NCI-H2029 (cell line): ENCODE results near the gene ZNF808.
"Not testable (repeated sequence)": the region's sequence is repeated elsewhere in the genome, so short reads cannot be mapped to it uniquely, and the experiment has no call there.

ENCODE experiments used
- DNase-seq: peaks from one replicate; lab custom pipeline; 2025; lab: John Stamatoyannopoulos, UW

ZNF808 gene

GRCh38 chr19:52536448-52536800 is 9.0 kb downstream of the ZNF808 start:
- DNase-seq, result no peak

- DNase-seq, result not testable (repeated sequence)
These were observed 11.3 kb downstream of the ZNF808 start for GRCh38 chr19:52538815-52539214.

- DNase-seq, result not testable (repeated sequence)
These were observed 13.7 kb downstream of the ZNF808 start for GRCh38 chr19:52541176-52541575.

- no peak for DNase-seq
These were observed 14.1 kb downstream of the ZNF808 start for GRCh38 chr19:52541608-52542007.

- DNase-seq, result not testable (repeated sequence)
These were observed 15.1 kb downstream of the ZNF808 start for GRCh38 chr19:52542541-52542940.

GRCh38 chr19:52542984-52543664 is 15.7 kb downstream of the ZNF808 start:
- no peak for DNase-seq

- no peak for DNase-seq
These were observed 26.9 kb downstream of the ZNF808 start for GRCh38 chr19:52554216-52554971.

- no peak for DNase-seq
These were observed 29.9 kb downstream of the ZNF808 start for GRCh38 chr19:52557231-52557995.

- DNase-seq, result not testable (repeated sequence)
These were observed 31.4 kb downstream of the ZNF808 start for GRCh38 chr19:52558732-52559445.

GRCh38 chr19:52561611-52562010 is 34.1 kb downstream of the ZNF808 start:
- DNase-seq, result not testable (repeated sequence)

GRCh38 chr19:52566121-52566520 is 38.7 kb downstream of the ZNF808 start:
- DNase-seq, result no peak

GRCh38 chr19:52566588-52566987 is 39.1 kb downstream of the ZNF808 start:
- DNase-seq, result no peak

GRCh38 chr19:52567921-52568320 is 40.5 kb downstream of the ZNF808 start:
- no peak for DNase-seq

- DNase-seq, result not testable (repeated sequence)
These were observed 42.2 kb downstream of the ZNF808 start for GRCh38 chr19:52569638-52569999.

- DNase-seq, result peak; percentile 85
These were observed 42.8 kb downstream of the ZNF808 start, which contains the start of gene ZNF701 for GRCh38 chr19:52570000-52570861. TSS of gene ZNF701 (plus strand) at chr19:52570287. CDS start at chr19:52574148, 3,861 bp downstream.

GRCh38 chr19:52584736-52585440 is 57.4 kb downstream of the ZNF808 start:
- DNase-seq, result no peak

- no peak for DNase-seq
These were observed 58.1 kb downstream of the ZNF808 start for GRCh38 chr19:52585604-52586003.

GRCh38 chr19:52590728-52591127 is 63.3 kb downstream of the ZNF808 start:
- DNase-seq, result no peak

- DNase-seq, result no peak
These were observed 64.8 kb downstream of the ZNF808 start for GRCh38 chr19:52592301-52592700.

- DNase-seq, result not testable (repeated sequence)
These were observed 66.0 kb downstream of the ZNF808 start for GRCh38 chr19:52593441-52593840.
